Urothelium cell line (cell line): ENCODE results near the gene TNS3.

ENCODE experiments used
- DNase-seq: peaks from one replicate; pipeline ENCODE4 v3.0.0; 2011; ENCODE audit warnings: low spot score, mixed read lengths
- FAIRE-seq: peaks from 2 replicates; lab custom pipeline; 2011; peaks lifted over from hg19 to GRCh38; lab: Jason Lieb, UNC

The TNS3 gene

GRCh38 chr7:47320296-47320695, 261.6 kb downstream of the TNS3 start:
- DNase-seq: no peak
- FAIRE-seq: peak; percentile 50

GRCh38 chr7:47318395-47319182, 263.3 kb downstream of the TNS3 start:
- FAIRE-seq (peak; percentile 62), DNase-seq (no peak)

GRCh38 chr7:47317487-47317886, 264.4 kb downstream of the TNS3 start:
- no peak for FAIRE-seq
- DNase-seq: no peak

GRCh38 chr7:47314728-47315607, 266.9 kb downstream of the TNS3 start:
- FAIRE-seq (peak; percentile 62), DNase-seq (no peak)

- no peak for FAIRE-seq
- no peak for DNase-seq
Observed at GRCh38 chr7:47314248-47314647, 267.7 kb downstream of the TNS3 start.

GRCh38 chr7:47313564-47313963, 268.3 kb downstream of the TNS3 start:
- FAIRE-seq (no peak), DNase-seq (no peak)

GRCh38 chr7:47311891-47312290, 270.0 kb downstream of the TNS3 start:
- DNase-seq: no peak
- no peak for FAIRE-seq

- FAIRE-seq (no peak), DNase-seq (no peak)
Observed at GRCh38 chr7:47310020-47310419, 271.9 kb downstream of the TNS3 start.

- FAIRE-seq (no peak), DNase-seq (no peak)
Observed at GRCh38 chr7:47308808-47309207, 273.1 kb downstream of the TNS3 start.

GRCh38 chr7:47307311-47307710, 274.6 kb downstream of the TNS3 start:
- no peak for FAIRE-seq

GRCh38 chr7:47304727-47305719, 276.9 kb downstream of the TNS3 start:
- FAIRE-seq (peak; percentile 86), DNase-seq (no peak)

More at GRCh38 chr7:47307311-47307710, 274.6 kb downstream of the TNS3 start:
- DNase-seq: no peak

GRCh38 chr7:47303695-47304453, 278.0 kb downstream of the TNS3 start:
- DNase-seq (no peak), FAIRE-seq (no peak)

- FAIRE-seq (no peak), DNase-seq (no peak)
Observed at GRCh38 chr7:47303014-47303694, 278.8 kb downstream of the TNS3 start.

GRCh38 chr7:47302560-47302959, 279.4 kb downstream of the TNS3 start:
- DNase-seq (no peak), FAIRE-seq (no peak)

- no peak for FAIRE-seq
- DNase-seq: no peak
Observed at GRCh38 chr7:47301657-47302295, 280.1 kb downstream of the TNS3 start.

- FAIRE-seq (no peak), DNase-seq (no peak)
Observed at GRCh38 chr7:47301105-47301477, 280.8 kb downstream of the TNS3 start.

- no peak for FAIRE-seq
- DNase-seq: no peak
Observed at GRCh38 chr7:47300472-47301104, 281.3 kb downstream of the TNS3 start.

GRCh38 chr7:47299496-47299895, 282.4 kb downstream of the TNS3 start:
- FAIRE-seq (no peak), DNase-seq (no peak)
